ENCODE results near the gene CEP95.

DNA sequence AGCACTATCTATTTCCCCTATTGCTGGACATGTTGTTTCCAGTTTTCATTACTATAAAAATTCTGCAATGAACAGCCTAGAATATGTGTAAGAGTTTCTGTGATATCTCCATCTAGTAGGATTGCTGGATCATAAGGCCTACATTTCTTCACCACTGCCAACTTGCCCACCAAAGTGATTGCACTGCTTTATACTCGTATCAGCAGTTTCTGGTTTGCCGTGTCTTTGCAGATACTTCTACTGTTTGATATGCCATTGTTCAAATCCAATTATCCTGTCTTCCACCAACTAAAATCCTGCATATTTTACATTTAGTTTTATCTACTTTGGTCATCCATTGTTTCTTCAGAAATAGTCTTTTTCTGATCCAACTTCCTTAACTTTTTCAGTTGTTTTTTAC, 21.1 kb downstream of the CEP95 start:
- TF ChIP-seq, protein P1, sequence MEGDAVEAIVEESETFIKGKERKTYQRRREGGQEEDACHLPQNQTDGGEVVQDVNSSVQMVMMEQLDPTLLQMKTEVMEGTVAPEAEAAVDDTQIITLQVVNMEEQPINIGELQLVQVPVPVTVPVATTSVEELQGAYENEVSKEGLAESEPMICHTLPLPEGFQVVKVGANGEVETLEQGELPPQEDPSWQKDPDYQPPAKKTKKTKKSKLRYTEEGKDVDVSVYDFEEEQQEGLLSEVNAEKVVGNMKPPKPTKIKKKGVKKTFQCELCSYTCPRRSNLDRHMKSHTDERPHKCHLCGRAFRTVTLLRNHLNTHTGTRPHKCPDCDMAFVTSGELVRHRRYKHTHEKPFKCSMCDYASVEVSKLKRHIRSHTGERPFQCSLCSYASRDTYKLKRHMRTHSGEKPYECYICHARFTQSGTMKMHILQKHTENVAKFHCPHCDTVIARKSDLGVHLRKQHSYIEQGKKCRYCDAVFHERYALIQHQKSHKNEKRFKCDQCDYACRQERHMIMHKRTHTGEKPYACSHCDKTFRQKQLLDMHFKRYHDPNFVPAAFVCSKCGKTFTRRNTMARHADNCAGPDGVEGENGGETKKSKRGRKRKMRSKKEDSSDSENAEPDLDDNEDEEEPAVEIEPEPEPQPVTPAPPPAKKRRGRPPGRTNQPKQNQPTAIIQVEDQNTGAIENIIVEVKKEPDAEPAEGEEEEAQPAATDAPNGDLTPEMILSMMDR (IDR thresholded peaks at IDR 0.05): no peak
- no peak for TF ChIP-seq POLR2A (IDR thresholded peaks at IDR 0.05)
